A673 (cell line): ENCODE data around the gene CACNA1G. TPM values are rescaled to one million over a fixed set of nuclear protein-coding genes. Genes with fewer than 3 reads are reported as not detected.

Experiments
- BruUV-seq: library from RNA; stranded (reverse); fragments of 400-500 nt; replicated peaks from 2 replicates; lab custom pipeline; 2021; lab: Mats Ljungman, UMichigan
- CTCF ChIA-PET: fragments of 300-600 bp; sonication (Branson Sonifier 250); formaldehyde crosslinking; loops from one replicate; lab custom pipeline; 2022; ENCODE audit warnings: antibody characterized with exemption; lab: Charles Lee
- POLR2A ChIA-PET: fragments of 300-600 bp; sonication (Branson Sonifier 250); formaldehyde crosslinking; loops from one replicate; lab custom pipeline; 2022; ENCODE audit warnings: antibody characterized with exemption; ENCODE audit not compliant: low non-redundant PET; lab: Charles Lee
- DNase-seq: peaks from one replicate; pipeline ENCODE4 v3.0.0-alpha.2; 2015; ENCODE audit warnings: low spot score
- H3K27ac ChIP-seq: fragments of 200-600 bp; sonication (generic); 2 replicates; pipeline ENCODE4 v1.5.1; 2016; ENCODE audit warnings: mixed run types, low read depth, mild to moderate bottlenecking, mixed read lengths, antibody characterized with exemption, low read length; ENCODE audit not compliant: poor library complexity, severe bottlenecking
- H3K27me3 ChIP-seq: fragments of 200-600 bp; sonication (generic); replicated peaks from 2 replicates; pipeline ENCODE4 v1.6.1; 2017; ENCODE audit warnings: mixed run types, low read depth, mild to moderate bottlenecking, mixed read lengths, antibody characterized with exemption, low read length; ENCODE audit not compliant: insufficient read depth, poor library complexity
- H3K36me3 ChIP-seq: fragments of 200-600 bp; sonication (generic); 2 replicates; pipeline ENCODE4 v1.6.1; 2016; ENCODE audit warnings: mixed run types, mild to moderate bottlenecking, mixed read lengths, antibody characterized with exemption, low read length; ENCODE audit not compliant: insufficient read depth, poor library complexity, severe bottlenecking
- H3K4me1 ChIP-seq: fragments of 200-600 bp; sonication (generic); 2 replicates; pipeline ENCODE4 v1.6.1; 2017; ENCODE audit warnings: mixed run types, mild to moderate bottlenecking, mixed read lengths, antibody characterized with exemption, low read length; ENCODE audit not compliant: insufficient read depth, poor library complexity, severe bottlenecking
- H3K4me3 ChIP-seq: fragments of 200-600 bp; sonication (generic); 2 replicates; pipeline ENCODE4 v1.5.1; 2016; ENCODE audit warnings: low read depth, mixed run types, mild to moderate bottlenecking, mixed read lengths, low read length; ENCODE audit not compliant: poor library complexity, severe bottlenecking
- H3K9me3 ChIP-seq: fragments of 200-600 bp; sonication (generic); 2 replicates; pipeline ENCODE4 v1.6.1; 2016; ENCODE audit warnings: mixed run types, low read depth, mild to moderate bottlenecking, mixed read lengths, antibody characterized with exemption, low read length; ENCODE audit not compliant: poor library complexity, severe bottlenecking
- CTCF ChIP-seq: fragments of 300-800, 200-600 bp; sonication (generic); conservative IDR thresholded peaks from 2 replicates; pipeline ENCODE4 v1.5.1; 2017; ENCODE audit warnings: low read depth, mild to moderate bottlenecking, antibody characterized with exemption, low read length, moderate library complexity, mixed read lengths
- EZH2 ChIP-seq: fragments of 200-600 bp; sonication (generic); IDR thresholded peaks from 2 replicates; pipeline ENCODE4 v1.6.1; 2017; ENCODE audit warnings: borderline replicate concordance, low read depth, mild to moderate bottlenecking, mixed read lengths, antibody characterized with exemption, low read length; ENCODE audit not compliant: poor library complexity, severe bottlenecking
- intact Hi-C: fragments of 100-400 bp; cut with micrococcal nuclease; formaldehyde crosslinking; loops from one replicate; pipeline ENCODE4 v1.10.0; 2022; ENCODE audit not compliant: unreplicated experiment
- total RNA-seq: library from RNA; stranded (reverse); gene quantifications from 2 replicates; pipeline ENCODE4 v1.2.3, GENCODE V29; 2021

Gene CACNA1G
- total RNA-seq, 1 experiment from 2014 or later: 7.1 TPM

GRCh38 chr17:50544516-50544915 lies 16.0 kb upstream of the CACNA1G start:
- no TSS peak for BruUV-seq
- CTCF ChIA-PET: interaction anchor here (0.6 kb wide), 1 partner anchor 160 kb away, joined by 10 read pairs; no protein-coding TSS in a partner anchor
- Histone ChIP-seq H3K4me1 (peaks cover 20% of the 10 kb centered on the region), H3K36me3 (no peaks in the 10 kb centered on the region), H3K4me3 (no peak overlapping the region), H3K27ac (no peak overlapping the region), H3K9me3 (no peaks in the 10 kb centered on the region), H3K27me3 (no peaks in the 10 kb centered on the region)
- POLR2A ChIA-PET: no interaction called here
- intact Hi-C loops: loop anchor here (5.0 to 10.0 kb wide), 2 partner anchors 62 to 240 kb away; no protein-coding TSS in a partner anchor
- DNase-seq: no peak
- TF ChIP-seq CTCF (no peak), EZH2 (no peak)

- ChIA-PET POLR2A (no interaction called here), CTCF (no interaction called here)
- Histone ChIP-seq H3K4me1 (peaks cover 20% of the 10 kb centered on the region), H3K27ac (no peak overlapping the region), H3K36me3 (no peaks in the 10 kb centered on the region), H3K9me3 (no peaks in the 10 kb centered on the region), H3K4me3 (no peak overlapping the region), H3K27me3 (no peaks in the 10 kb centered on the region)
- no TSS peak for BruUV-seq
- intact Hi-C loops: loop anchor here (5.0 to 10.0 kb wide), 2 partner anchors 239 to 412 kb away; no protein-coding TSS in a partner anchor
- no peak for DNase-seq
- TF ChIP-seq EZH2 (no peak), CTCF (no peak)
These were observed 15.2 kb upstream of the CACNA1G start for GRCh38 chr17:50545311-50545710.

GRCh38 chr17:50546701-50547034 lies 13.8 kb upstream of the CACNA1G start:
- Histone ChIP-seq H3K27me3 (no peaks in the 10 kb centered on the region), H3K4me1 (peaks cover 14% of the 10 kb centered on the region), H3K27ac (peak overlapping the region; percentile 68), H3K9me3 (no peaks in the 10 kb centered on the region), H3K4me3 (peak overlapping the region; percentile 58), H3K36me3 (no peaks in the 10 kb centered on the region)
- TF ChIP-seq CTCF (no peak), EZH2 (no peak)
- DNase-seq: no peak
- BruUV-seq: no TSS peak
- ChIA-PET POLR2A (no interaction called here), CTCF (interaction anchor here (1.7 kb wide), 1 partner anchor 79 kb away, joined by 9 read pairs; no protein-coding TSS in a partner anchor)
- intact Hi-C loops: loop anchor here (1.0 to 10.0 kb wide), 5 partner anchors 80 to 411 kb away; no protein-coding TSS in a partner anchor
